Activated T-helper 1 cell treated with Interleukin-2 at 50 U/mL for 16 hours (primary cell): Measurements from ENCODE around the gene STS.

Experiments
- DNase-seq: peaks from one replicate; pipeline ENCODE4 v3.0.0-alpha.2; 2020; ENCODE audit warnings: low read depth

STS gene

DNA sequence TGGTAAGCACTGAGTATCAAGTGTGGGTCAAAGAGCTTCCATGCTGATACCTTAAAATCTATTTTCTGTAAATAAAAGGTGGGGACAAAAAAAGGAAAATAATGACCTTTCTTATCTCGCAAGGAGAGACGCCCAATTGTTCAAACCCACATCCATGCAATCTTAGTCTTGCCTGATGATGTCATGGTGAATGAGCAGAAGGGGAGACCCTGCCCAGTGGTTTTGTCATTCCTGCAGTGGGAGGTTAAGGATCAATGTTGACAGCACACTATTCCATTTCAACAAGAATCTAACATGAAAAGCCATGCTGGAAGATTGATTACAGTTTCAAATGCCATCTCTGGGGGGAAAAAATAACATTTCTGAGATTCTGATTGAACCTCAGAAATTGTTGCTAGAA lies 41.2 kb downstream of the STS start:
- DNase-seq, result no peak

- DNase-seq, result no peak
Observed at GRCh38 chrX:7190157-7190556, 42.6 kb downstream of the STS start.

GRCh38 chrX:7191681-7192110 lies 44.2 kb downstream of the STS start:
- no peak for DNase-seq

DNA sequence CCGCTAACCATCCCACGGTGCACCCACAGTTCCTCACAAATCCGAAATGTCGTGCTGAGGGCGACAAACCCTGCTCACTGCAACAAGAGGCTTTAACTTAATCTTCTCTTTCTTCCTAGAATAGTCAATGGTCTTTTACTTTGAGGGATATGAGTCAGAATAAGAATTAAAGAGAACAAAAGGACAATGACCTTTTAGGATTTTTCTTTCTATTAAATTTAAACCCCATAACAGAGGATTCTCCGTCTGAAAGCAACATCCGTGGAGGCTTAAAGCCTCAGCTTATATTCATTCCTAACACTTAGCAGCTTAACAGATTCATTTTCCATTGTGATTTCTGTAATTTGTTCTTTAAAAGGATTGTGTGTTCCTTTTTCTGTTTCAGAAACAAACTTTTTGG lies 45.4 kb downstream of the STS start:
- DNase-seq, result no peak

GRCh38 chrX:7194606-7195005 lies 47.1 kb downstream of the STS start:
- DNase-seq, result no peak
